Neutrophil (primary cell): ENCODE results near the gene CHST8.

ENCODE experiments used
- H3K27ac ChIP-seq: fragments of 200-600 bp; sonication (generic); 2 replicates; pipeline ENCODE4 v1.5.1; 2016; ENCODE audit warnings: mild to moderate bottlenecking, moderate library complexity
- H3K27me3 ChIP-seq: fragments of 200-600 bp; sonication (generic); 2 replicates; pipeline ENCODE4 v1.6.0; 2016; ENCODE audit warnings: mild to moderate bottlenecking
- H3K36me3 ChIP-seq: fragments of 200-600 bp; sonication (generic); 2 replicates; pipeline ENCODE4 v1.5.1; 2017
- H3K4me1 ChIP-seq, 2 experiments: fragments of 200-600 bp in 1 of 2; sonication (generic) in 1 of 2; 1 replicate in 1 of 2; 2 replicates in 1 of 2; pipeline versions ENCODE4 v1.5.1 to v1.6.1; 2013 to 2016; ENCODE audit warnings: low read depth in 1 of 2, low read length in 1 of 2, mild to moderate bottlenecking in 1 of 2, moderate library complexity in 1 of 2; ENCODE audit not compliant: control insufficient read depth in 1 of 2, insufficient read depth in 1 of 2
- H3K4me3 ChIP-seq, 2 experiments: fragments of 200-600 bp in 1 of 2; sonication (generic) in 1 of 2; 1 replicate in 1 of 2; 2 replicates in 1 of 2; pipeline ENCODE4 v1.5.1; 2013 to 2016; ENCODE audit warnings: low read depth in 1 of 2, low read length in 1 of 2, mild to moderate bottlenecking in 1 of 2, moderate library complexity in 1 of 2
- H3K9me3 ChIP-seq: fragments of 200-600 bp; sonication (generic); 2 replicates; pipeline ENCODE4 v1.5.1; 2016
- TF ChIP-seq, protein P1 (sequence below): fragments of 200-600 bp; sonication (generic); IDR thresholded peaks from 2 replicates; pipeline ENCODE4 v1.5.1; 2016; ENCODE audit warnings: antibody characterized with exemption

Gene CHST8

GRCh38 chr19:33665776-33666595 lies 44.2 kb downstream of the CHST8 start:
- H3K4me1 ChIP-seq = no peaks in the 10 kb centered on the region
- H3K36me3 ChIP-seq = no peaks in the 10 kb centered on the region
- TF ChIP-seq, protein P1, sequence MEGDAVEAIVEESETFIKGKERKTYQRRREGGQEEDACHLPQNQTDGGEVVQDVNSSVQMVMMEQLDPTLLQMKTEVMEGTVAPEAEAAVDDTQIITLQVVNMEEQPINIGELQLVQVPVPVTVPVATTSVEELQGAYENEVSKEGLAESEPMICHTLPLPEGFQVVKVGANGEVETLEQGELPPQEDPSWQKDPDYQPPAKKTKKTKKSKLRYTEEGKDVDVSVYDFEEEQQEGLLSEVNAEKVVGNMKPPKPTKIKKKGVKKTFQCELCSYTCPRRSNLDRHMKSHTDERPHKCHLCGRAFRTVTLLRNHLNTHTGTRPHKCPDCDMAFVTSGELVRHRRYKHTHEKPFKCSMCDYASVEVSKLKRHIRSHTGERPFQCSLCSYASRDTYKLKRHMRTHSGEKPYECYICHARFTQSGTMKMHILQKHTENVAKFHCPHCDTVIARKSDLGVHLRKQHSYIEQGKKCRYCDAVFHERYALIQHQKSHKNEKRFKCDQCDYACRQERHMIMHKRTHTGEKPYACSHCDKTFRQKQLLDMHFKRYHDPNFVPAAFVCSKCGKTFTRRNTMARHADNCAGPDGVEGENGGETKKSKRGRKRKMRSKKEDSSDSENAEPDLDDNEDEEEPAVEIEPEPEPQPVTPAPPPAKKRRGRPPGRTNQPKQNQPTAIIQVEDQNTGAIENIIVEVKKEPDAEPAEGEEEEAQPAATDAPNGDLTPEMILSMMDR = no peak
- H3K27me3 ChIP-seq = no peaks in the 10 kb centered on the region
- H3K9me3 ChIP-seq = no peaks in the 10 kb centered on the region
- H3K27ac ChIP-seq = no peak overlapping the region
- H3K4me3 ChIP-seq = no peak overlapping the region

DNA sequence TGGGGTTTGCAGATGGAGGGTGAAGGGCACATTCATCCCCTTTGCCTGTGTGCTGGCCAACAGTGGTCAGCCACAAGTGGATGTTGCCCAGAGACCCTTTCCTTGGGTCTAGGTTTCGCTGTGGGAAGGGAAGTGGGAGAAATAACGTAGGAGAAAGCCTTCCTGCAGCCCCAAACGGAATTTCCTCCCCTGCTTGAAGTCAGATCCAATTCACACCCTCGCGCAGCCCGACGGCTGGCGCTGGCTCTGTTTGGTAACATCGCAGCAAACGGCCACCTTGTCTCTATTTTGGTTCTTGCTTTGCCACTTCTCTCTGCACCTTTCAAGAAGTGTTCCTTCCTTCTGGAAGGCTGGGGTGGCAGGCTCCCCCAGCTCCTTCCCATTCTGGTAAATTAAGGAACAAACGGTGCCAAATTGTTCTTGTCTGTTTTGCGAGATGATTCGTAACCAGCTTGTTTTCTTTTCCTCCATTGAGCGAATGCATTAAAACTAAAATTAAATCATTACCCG lies 45.4 kb downstream of the CHST8 start:
- H3K36me3 ChIP-seq = no peaks in the 10 kb centered on the region
- no peaks in the 10 kb centered on the region for H3K27me3 ChIP-seq
- H3K4me1 ChIP-seq = no peaks in the 10 kb centered on the region
- no peaks in the 10 kb centered on the region for H3K9me3 ChIP-seq
- H3K4me3 ChIP-seq = no peak overlapping the region
- TF ChIP-seq, protein P1 = no peak
- no peak overlapping the region for H3K27ac ChIP-seq

GRCh38 chr19:33667881-33668280 lies 46.1 kb downstream of the CHST8 start:
- TF ChIP-seq, protein P1 = no peak
- no peaks in the 10 kb centered on the region for H3K36me3 ChIP-seq
- H3K4me1 ChIP-seq = no peaks in the 10 kb centered on the region
- H3K9me3 ChIP-seq = no peaks in the 10 kb centered on the region
- no peak overlapping the region for H3K27ac ChIP-seq
- H3K4me3 ChIP-seq = no peak overlapping the region
- no peaks in the 10 kb centered on the region for H3K27me3 ChIP-seq

GRCh38 chr19:33668968-33669367 lies 47.2 kb downstream of the CHST8 start:
- Histone ChIP-seq H3K36me3 (no peaks in the 10 kb centered on the region), H3K27ac (no peak overlapping the region), H3K4me1 (no peaks in the 10 kb centered on the region), H3K27me3 (no peaks in the 10 kb centered on the region), H3K4me3 (no peak overlapping the region), H3K9me3 (no peaks in the 10 kb centered on the region)
- TF ChIP-seq, protein P1 = no peak

DNA sequence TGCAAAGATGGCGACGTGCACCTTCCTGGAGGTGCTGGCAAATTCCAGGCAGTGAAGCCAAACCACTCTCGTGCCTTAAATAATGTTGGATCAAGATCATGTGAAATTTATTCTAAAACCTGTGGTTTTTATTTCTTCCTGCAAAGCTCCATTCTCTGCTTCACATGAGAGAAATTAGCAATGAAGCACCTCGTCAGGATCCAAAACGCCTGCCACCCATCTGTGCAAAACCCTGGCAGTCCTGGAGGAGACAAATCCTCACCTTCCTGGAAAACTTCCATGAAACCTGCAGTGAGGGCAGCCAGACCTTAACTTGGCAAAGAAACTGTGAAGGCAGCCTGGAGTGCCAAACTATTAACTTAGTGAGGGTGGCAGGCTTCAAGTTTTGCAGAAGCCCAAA lies 47.6 kb downstream of the CHST8 start:
- Histone ChIP-seq H3K36me3 (no peaks in the 10 kb centered on the region), H3K27me3 (no peaks in the 10 kb centered on the region), H3K27ac (no peak overlapping the region), H3K9me3 (no peaks in the 10 kb centered on the region), H3K4me1 (no peaks in the 10 kb centered on the region), H3K4me3 (no peak overlapping the region)
- TF ChIP-seq, protein P1 = no peak
